ENCODE measurements around the gene ATG3.
"Not testable (repeated sequence)": the region's sequence is repeated elsewhere in the genome, so short reads cannot be mapped to it uniquely, and the experiment has no call there.

ATG3 gene

DNA sequence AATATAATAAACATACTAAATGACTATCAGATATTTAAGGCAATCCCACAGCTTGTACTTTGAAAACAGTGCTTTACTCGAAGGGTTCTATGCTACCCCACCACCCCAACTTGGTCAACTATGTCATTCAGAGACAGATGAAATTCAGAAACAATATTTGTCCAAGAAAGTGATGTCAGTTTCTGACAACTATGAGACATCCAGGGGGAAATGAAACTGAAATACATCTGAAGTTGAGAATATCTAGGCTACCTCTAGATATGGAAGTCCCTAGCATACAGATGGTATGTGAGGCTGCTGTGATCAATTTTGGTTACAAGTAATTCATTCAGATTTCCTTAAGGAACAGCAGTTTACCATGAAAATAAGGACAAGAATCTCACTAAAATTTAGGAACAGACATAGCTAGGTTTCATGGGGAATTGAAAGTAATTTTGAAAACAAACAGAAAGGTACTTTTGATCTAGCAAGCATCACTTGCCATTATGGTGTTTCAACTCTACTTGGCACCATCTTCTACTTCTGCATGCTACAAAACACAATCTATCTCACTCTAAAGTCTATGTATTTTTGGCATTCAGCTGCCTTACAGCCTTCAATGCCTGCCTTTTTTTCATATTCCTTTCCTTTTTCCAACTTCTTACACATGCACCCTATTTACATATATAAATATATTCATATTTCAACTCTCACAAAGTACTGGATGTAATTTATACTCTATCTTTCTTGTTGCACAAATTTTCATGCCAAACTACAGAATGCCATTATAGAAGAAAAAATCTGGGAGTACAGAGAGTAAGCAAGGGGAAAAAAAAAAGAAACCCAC is 21.7 kb downstream of the ATG3 start:
- H3K4me3 ChIP-seq (ENCODE audit: insufficient read depth, low read depth, low read length, poor library complexity, severe bottlenecking), result no peak overlapping the region
- H3K27me3 ChIP-seq (replicated peaks; ENCODE audit: control insufficient read depth, insufficient read depth, low read length, poor library complexity, severe bottlenecking), result no peaks in the 10 kb centered on the region
- H3K9me3 ChIP-seq (ENCODE audit: control insufficient read depth, low read length), result no peaks in the 10 kb centered on the region
- no peak overlapping the region for H3K27ac ChIP-seq (ENCODE audit: insufficient read depth, low read length, poor library complexity, severe bottlenecking)
- DNase-seq, result no peak
- peaks cover 29% of the 10 kb centered on the region for H3K36me3 ChIP-seq (ENCODE audit: control insufficient read depth, insufficient read depth, low read length)
- no peaks in the 10 kb centered on the region for H3K4me1 ChIP-seq (ENCODE audit: control insufficient read depth, insufficient read depth, low read length, poor library complexity, severe bottlenecking)

DNA sequence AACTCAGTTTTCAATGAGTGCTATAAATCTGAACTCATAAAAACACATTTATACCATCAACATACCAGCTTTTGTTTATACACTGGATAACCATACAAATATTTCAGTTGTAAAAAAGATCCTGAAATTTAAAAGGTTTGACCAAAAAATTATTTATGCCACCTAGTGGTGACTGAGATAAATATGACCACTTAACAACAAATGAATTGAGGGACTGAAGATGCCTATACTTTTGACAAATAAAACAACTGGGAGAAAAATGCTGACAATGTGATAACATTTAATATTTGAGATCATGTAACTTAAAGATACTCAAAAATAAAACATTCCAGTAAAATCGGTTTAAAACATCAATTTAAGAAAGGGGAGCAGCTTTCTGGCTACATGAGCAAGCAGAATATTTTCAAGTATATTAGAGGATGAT is 30.4 kb downstream of the ATG3 start:
- no peaks in the 10 kb centered on the region for H3K27me3 ChIP-seq (replicated peaks; ENCODE audit: control insufficient read depth, insufficient read depth, low read length, poor library complexity, severe bottlenecking)
- H3K27ac ChIP-seq (ENCODE audit: insufficient read depth, low read length, poor library complexity, severe bottlenecking), result no peak overlapping the region
- H3K4me1 ChIP-seq (ENCODE audit: control insufficient read depth, insufficient read depth, low read length, poor library complexity, severe bottlenecking), result no peaks in the 10 kb centered on the region
- no peak for DNase-seq
- peaks cover 24% of the 10 kb centered on the region for H3K36me3 ChIP-seq (ENCODE audit: control insufficient read depth, insufficient read depth, low read length)
- H3K4me3 ChIP-seq (ENCODE audit: insufficient read depth, low read depth, low read length, poor library complexity, severe bottlenecking), result no peak overlapping the region
- no peaks in the 10 kb centered on the region for H3K9me3 ChIP-seq (ENCODE audit: control insufficient read depth, low read length)

- no peak overlapping the region for H3K4me3 ChIP-seq (ENCODE audit: insufficient read depth, low read depth, low read length, poor library complexity, severe bottlenecking)
- H3K4me1 ChIP-seq (ENCODE audit: control insufficient read depth, insufficient read depth, low read length, poor library complexity, severe bottlenecking), result no peaks in the 10 kb centered on the region
- H3K27ac ChIP-seq (ENCODE audit: insufficient read depth, low read length, poor library complexity, severe bottlenecking), result no peak overlapping the region
- peaks cover 24% of the 10 kb centered on the region for H3K36me3 ChIP-seq (ENCODE audit: control insufficient read depth, insufficient read depth, low read length)
- no peak for DNase-seq
- no peaks in the 10 kb centered on the region for H3K9me3 ChIP-seq (ENCODE audit: control insufficient read depth, low read length)
- H3K27me3 ChIP-seq (replicated peaks; ENCODE audit: control insufficient read depth, insufficient read depth, low read length, poor library complexity, severe bottlenecking), result no peaks in the 10 kb centered on the region
Measured at GRCh38 chr3:112530573-112530972, 31.2 kb downstream of the ATG3 start.

- not testable (repeated sequence) for H3K27me3 ChIP-seq (replicated peaks; ENCODE audit: control insufficient read depth, insufficient read depth, low read length, poor library complexity, severe bottlenecking); H3K9me3 ChIP-seq (ENCODE audit: control insufficient read depth, low read length); H3K4me1 ChIP-seq (ENCODE audit: control insufficient read depth, insufficient read depth, low read length, poor library complexity, severe bottlenecking); H3K27ac ChIP-seq (ENCODE audit: insufficient read depth, low read length, poor library complexity, severe bottlenecking); H3K4me3 ChIP-seq (ENCODE audit: insufficient read depth, low read depth, low read length, poor library complexity, severe bottlenecking); DNase-seq
- peaks cover 11% of the 10 kb centered on the region for H3K36me3 ChIP-seq (ENCODE audit: control insufficient read depth, insufficient read depth, low read length)
Measured at GRCh38 chr3:112524127-112524526, 37.6 kb downstream of the ATG3 start.

- Histone ChIP-seq H3K27me3 (replicated peaks; ENCODE audit: control insufficient read depth, insufficient read depth, low read length, poor library complexity, severe bottlenecking) (no peaks in the 10 kb centered on the region), H3K4me1 (ENCODE audit: control insufficient read depth, insufficient read depth, low read length, poor library complexity, severe bottlenecking) (no peaks in the 10 kb centered on the region), H3K4me3 (ENCODE audit: insufficient read depth, low read depth, low read length, poor library complexity, severe bottlenecking) (no peak overlapping the region), H3K36me3 (ENCODE audit: control insufficient read depth, insufficient read depth, low read length) (no peaks in the 10 kb centered on the region), H3K27ac (ENCODE audit: insufficient read depth, low read length, poor library complexity, severe bottlenecking) (no peak overlapping the region), H3K9me3 (ENCODE audit: control insufficient read depth, low read length) (no peaks in the 10 kb centered on the region)
- DNase-seq, result no peak
Measured at GRCh38 chr3:112519424-112520001, 42.2 kb downstream of the ATG3 start.

DNA sequence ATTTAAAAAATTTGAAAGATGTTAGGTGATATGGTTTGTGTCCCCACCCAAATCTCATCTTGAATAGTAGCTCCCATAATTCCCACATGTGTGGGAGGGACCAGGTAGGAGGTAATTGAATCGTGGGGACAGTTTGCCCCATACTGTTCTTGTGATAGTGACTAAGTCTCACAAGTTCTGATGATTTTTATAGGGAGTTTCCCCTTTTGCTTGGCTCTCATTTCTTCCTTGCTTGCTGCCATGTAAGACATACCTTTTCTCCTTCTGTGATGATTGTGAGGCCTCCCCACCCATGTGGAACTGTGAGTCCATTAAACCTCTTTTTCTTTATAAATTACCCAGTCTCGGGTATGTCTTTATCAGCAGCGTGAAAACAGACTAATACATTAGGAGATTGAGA is 42.8 kb downstream of the ATG3 start:
- not testable (repeated sequence) for H3K4me3 ChIP-seq (ENCODE audit: insufficient read depth, low read depth, low read length, poor library complexity, severe bottlenecking); H3K36me3 ChIP-seq (ENCODE audit: control insufficient read depth, insufficient read depth, low read length); H3K27ac ChIP-seq (ENCODE audit: insufficient read depth, low read length, poor library complexity, severe bottlenecking); H3K4me1 ChIP-seq (ENCODE audit: control insufficient read depth, insufficient read depth, low read length, poor library complexity, severe bottlenecking); H3K9me3 ChIP-seq (ENCODE audit: control insufficient read depth, low read length); H3K27me3 ChIP-seq (replicated peaks; ENCODE audit: control insufficient read depth, insufficient read depth, low read length, poor library complexity, severe bottlenecking); DNase-seq

DNA sequence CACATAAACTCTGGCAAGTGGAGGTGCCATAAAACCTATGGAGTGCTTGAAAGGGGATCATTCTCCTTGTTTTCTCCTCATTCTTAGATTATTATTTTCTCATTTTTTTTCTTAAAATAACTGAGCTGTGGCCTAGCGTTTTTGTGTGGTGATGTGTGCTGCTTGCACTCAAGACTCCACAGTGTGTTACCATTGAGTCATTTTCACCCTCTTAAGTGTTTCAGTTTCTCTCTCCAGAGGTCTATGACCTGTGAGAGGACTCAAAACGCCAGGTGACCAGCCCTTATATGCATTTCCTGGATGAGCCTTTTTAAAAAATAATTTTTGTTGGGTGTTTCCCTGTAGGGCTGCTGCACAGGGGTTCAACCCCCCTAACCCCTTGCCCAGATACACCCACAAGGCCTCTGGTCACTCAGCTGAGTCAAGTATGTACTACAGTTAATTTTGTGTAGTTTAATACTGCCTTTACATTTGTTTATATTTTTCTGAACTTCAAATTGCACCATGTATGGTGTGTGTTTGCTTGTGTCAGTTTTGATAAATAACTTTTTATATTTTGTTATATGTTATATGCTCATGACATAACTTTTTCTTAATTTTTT is 47.1 kb downstream of the ATG3 start:
- no peak for DNase-seq
- H3K27ac ChIP-seq (ENCODE audit: insufficient read depth, low read length, poor library complexity, severe bottlenecking), result no peak overlapping the region
- no peak overlapping the region for H3K4me3 ChIP-seq (ENCODE audit: insufficient read depth, low read depth, low read length, poor library complexity, severe bottlenecking)
- no peaks in the 10 kb centered on the region for H3K27me3 ChIP-seq (replicated peaks; ENCODE audit: control insufficient read depth, insufficient read depth, low read length, poor library complexity, severe bottlenecking)
- no peaks in the 10 kb centered on the region for H3K36me3 ChIP-seq (ENCODE audit: control insufficient read depth, insufficient read depth, low read length)
- H3K4me1 ChIP-seq (ENCODE audit: control insufficient read depth, insufficient read depth, low read length, poor library complexity, severe bottlenecking), result no peaks in the 10 kb centered on the region
- H3K9me3 ChIP-seq (ENCODE audit: control insufficient read depth, low read length), result no peaks in the 10 kb centered on the region

DNA sequence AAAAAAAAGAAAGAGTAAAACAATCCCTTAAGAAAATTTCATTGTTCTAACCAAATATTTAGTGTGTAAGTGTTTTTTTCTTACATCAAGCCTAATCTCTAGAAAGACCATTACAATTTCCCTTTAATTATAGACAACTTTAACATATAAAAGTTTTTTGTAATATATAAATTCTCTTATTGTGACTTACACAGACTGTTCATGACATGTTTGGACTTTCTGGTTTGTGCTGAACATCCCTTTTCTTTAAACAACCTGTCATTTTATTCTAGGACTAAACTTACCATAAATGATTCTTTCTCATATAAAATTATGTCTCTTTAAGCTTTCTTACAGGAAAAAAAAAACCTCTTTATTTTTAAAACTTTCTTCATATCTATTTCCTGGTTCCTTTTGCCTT is 49.4 kb downstream of the ATG3 start:
- no peaks in the 10 kb centered on the region for H3K27me3 ChIP-seq (replicated peaks; ENCODE audit: control insufficient read depth, insufficient read depth, low read length, poor library complexity, severe bottlenecking)
- no peak overlapping the region for H3K27ac ChIP-seq (ENCODE audit: insufficient read depth, low read length, poor library complexity, severe bottlenecking)
- no peaks in the 10 kb centered on the region for H3K36me3 ChIP-seq (ENCODE audit: control insufficient read depth, insufficient read depth, low read length)
- no peaks in the 10 kb centered on the region for H3K9me3 ChIP-seq (ENCODE audit: control insufficient read depth, low read length)
- no peak overlapping the region for H3K4me3 ChIP-seq (ENCODE audit: insufficient read depth, low read depth, low read length, poor library complexity, severe bottlenecking)
- no peak for DNase-seq
- H3K4me1 ChIP-seq (ENCODE audit: control insufficient read depth, insufficient read depth, low read length, poor library complexity, severe bottlenecking), result no peaks in the 10 kb centered on the region

GRCh38 chr3:112508860-112509259 is 52.9 kb downstream of the ATG3 start:
- no peak overlapping the region for H3K27ac ChIP-seq (ENCODE audit: insufficient read depth, low read length, poor library complexity, severe bottlenecking)
- no peaks in the 10 kb centered on the region for H3K9me3 ChIP-seq (ENCODE audit: control insufficient read depth, low read length)
- no peaks in the 10 kb centered on the region for H3K4me1 ChIP-seq (ENCODE audit: control insufficient read depth, insufficient read depth, low read length, poor library complexity, severe bottlenecking)
- DNase-seq, result no peak
- no peaks in the 10 kb centered on the region for H3K36me3 ChIP-seq (ENCODE audit: control insufficient read depth, insufficient read depth, low read length)
- H3K27me3 ChIP-seq (replicated peaks; ENCODE audit: control insufficient read depth, insufficient read depth, low read length, poor library complexity, severe bottlenecking), result no peaks in the 10 kb centered on the region
- no peak overlapping the region for H3K4me3 ChIP-seq (ENCODE audit: insufficient read depth, low read depth, low read length, poor library complexity, severe bottlenecking)

DNA sequence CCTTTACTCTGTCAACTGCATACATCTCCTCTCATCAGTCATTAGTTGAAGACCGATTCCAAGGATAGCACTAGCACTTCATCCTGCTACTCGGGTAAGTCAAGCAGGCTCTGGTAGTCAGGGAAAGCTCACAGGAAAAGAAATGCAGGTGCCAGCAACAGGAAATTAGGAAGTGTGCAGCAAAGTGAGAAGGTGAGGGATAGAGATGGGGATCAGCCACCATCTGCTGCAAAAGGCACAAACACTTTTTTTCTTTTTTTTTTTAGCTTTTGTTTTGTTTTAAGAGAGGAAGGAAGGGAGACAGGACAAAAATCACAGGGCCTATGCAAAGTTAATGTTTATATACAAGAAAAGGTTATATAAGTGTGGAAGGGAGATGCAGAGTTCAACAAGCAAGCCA is 53.5 kb downstream of the ATG3 start:
- Histone ChIP-seq H3K4me1 (ENCODE audit: control insufficient read depth, insufficient read depth, low read length, poor library complexity, severe bottlenecking) (no peaks in the 10 kb centered on the region), H3K9me3 (ENCODE audit: control insufficient read depth, low read length) (no peaks in the 10 kb centered on the region), H3K36me3 (ENCODE audit: control insufficient read depth, insufficient read depth, low read length) (no peaks in the 10 kb centered on the region), H3K27ac (ENCODE audit: insufficient read depth, low read length, poor library complexity, severe bottlenecking) (no peak overlapping the region), H3K4me3 (ENCODE audit: insufficient read depth, low read depth, low read length, poor library complexity, severe bottlenecking) (no peak overlapping the region), H3K27me3 (replicated peaks; ENCODE audit: control insufficient read depth, insufficient read depth, low read length, poor library complexity, severe bottlenecking) (no peaks in the 10 kb centered on the region)
- no peak for DNase-seq
